ENCODE results near the gene THOC1.

Gene THOC1

GRCh38 chr18:297936-298335 is 30.1 kb upstream of the THOC1 start:
- no peaks in the 10 kb centered on the region for H3K4me1 ChIP-seq (ENCODE audit: control insufficient read depth, insufficient read depth, low read depth, low read length)
- no peak overlapping the region for H2BK120ac ChIP-seq (ENCODE audit: low read depth, low read length)
- 93% methylated on average over 2 of the region's 2 CpGs for WGBS

GRCh38 chr18:295756-296490 is 28.1 kb upstream of the THOC1 start:
- DNase-seq, result no peak
- no peak overlapping the region for H3K23ac ChIP-seq (ENCODE audit: low read length in 2 of 2)
- no peak overlapping the region for H2AFZ ChIP-seq (ENCODE audit: low read depth, low read length)
- H3K36me3 ChIP-seq (ENCODE audit: control insufficient read depth in 1 of 2, insufficient read depth in 2 of 2, low read depth in 1 of 2, low read length in 2 of 2), result no peaks in the 10 kb centered on the region
- no peak overlapping the region for H2BK5ac ChIP-seq (ENCODE audit: low read depth, low read length, poor library complexity, severe bottlenecking)
- H3K18ac ChIP-seq (ENCODE audit: low read depth in 1 of 2, low read length in 2 of 2), result no peak overlapping the region
- no peak overlapping the region for H3K4me2 ChIP-seq (ENCODE audit: low read length, poor library complexity, severe bottlenecking)
- H4K8ac ChIP-seq (ENCODE audit: low read length), result no peak overlapping the region
- peak overlapping the region; percentile 31 for H3K9ac ChIP-seq (ENCODE audit: low read length)
- no peak overlapping the region for H3K14ac ChIP-seq (ENCODE audit: low read length in 2 of 2)
- no peaks in the 10 kb centered on the region for H3K4me1 ChIP-seq (ENCODE audit: control insufficient read depth, insufficient read depth, low read depth, low read length)
- 89% methylated on average over 3 of the region's 3 CpGs for WGBS
- no peak overlapping the region for H2BK15ac ChIP-seq (ENCODE audit: low read depth, poor library complexity, severe bottlenecking)
- no peak overlapping the region for H2AK5ac ChIP-seq (ENCODE audit: low read length, severe bottlenecking)
- no peaks in the 10 kb centered on the region for H3K9me3 ChIP-seq (ENCODE audit: control insufficient read depth, low read length)
- no peak overlapping the region for H4K91ac ChIP-seq (ENCODE audit: low read length)
- H2BK120ac ChIP-seq (ENCODE audit: low read depth, low read length), result no peak overlapping the region
- no peak overlapping the region for H3K4ac ChIP-seq (ENCODE audit: low read depth in 1 of 2, low read length in 2 of 2)
- no peak overlapping the region for H3K4me3 ChIP-seq (ENCODE audit: insufficient read depth in 1 of 2, low read depth in 1 of 2, low read length in 2 of 2)
- H3K27me3 ChIP-seq (ENCODE audit: control insufficient read depth in 1 of 2, insufficient read depth in 1 of 2, low read length in 2 of 2), result no peaks in the 10 kb centered on the region
- no peaks in the 10 kb centered on the region for H3K79me1 ChIP-seq (replicated peaks; ENCODE audit: low read length, poor library complexity, severe bottlenecking)
- no peak overlapping the region for H3K27ac ChIP-seq (ENCODE audit: low read length, poor library complexity, severe bottlenecking)
- H2BK12ac ChIP-seq (ENCODE audit: low read length in 2 of 2), result no peak overlapping the region

More at GRCh38 chr18:297936-298335, 30.1 kb upstream of the THOC1 start:
- Histone ChIP-seq H2AK5ac (ENCODE audit: low read length, severe bottlenecking) (no peak overlapping the region), H2BK15ac (ENCODE audit: low read depth, poor library complexity, severe bottlenecking) (no peak overlapping the region), H3K27ac (ENCODE audit: low read length, poor library complexity, severe bottlenecking) (no peak overlapping the region), H3K4me3 (ENCODE audit: insufficient read depth in 1 of 2, low read depth in 1 of 2, low read length in 2 of 2) (no peak overlapping the region), H3K27me3 (ENCODE audit: control insufficient read depth in 1 of 2, insufficient read depth in 1 of 2, low read length in 2 of 2) (no peaks in the 10 kb centered on the region), H3K23ac (ENCODE audit: low read length in 2 of 2) (no peak overlapping the region), H3K4me2 (ENCODE audit: low read length, poor library complexity, severe bottlenecking) (no peak overlapping the region), H3K4ac (ENCODE audit: low read depth in 1 of 2, low read length in 2 of 2) (no peak overlapping the region), H4K91ac (ENCODE audit: low read length) (no peak overlapping the region), H3K36me3 (ENCODE audit: control insufficient read depth in 1 of 2, insufficient read depth in 2 of 2, low read depth in 1 of 2, low read length in 2 of 2) (no peaks in the 10 kb centered on the region), H2BK5ac (ENCODE audit: low read depth, low read length, poor library complexity, severe bottlenecking) (no peak overlapping the region), H4K8ac (ENCODE audit: low read length) (no peak overlapping the region), H3K9ac (ENCODE audit: low read length) (no peak overlapping the region), H3K14ac (ENCODE audit: low read length in 2 of 2) (no peak overlapping the region), H2BK12ac (ENCODE audit: low read length in 2 of 2) (no peak overlapping the region), H3K18ac (ENCODE audit: low read depth in 1 of 2, low read length in 2 of 2) (no peak overlapping the region), H3K79me1 (replicated peaks; ENCODE audit: low read length, poor library complexity, severe bottlenecking) (no peaks in the 10 kb centered on the region), H3K9me3 (ENCODE audit: control insufficient read depth, low read length) (no peaks in the 10 kb centered on the region), H2AFZ (ENCODE audit: low read depth, low read length) (no peak overlapping the region)
- DNase-seq, result no peak

- no peak overlapping the region for H3K4me2 ChIP-seq (ENCODE audit: low read length, poor library complexity, severe bottlenecking)
- H3K14ac ChIP-seq (ENCODE audit: low read length in 2 of 2), result no peak overlapping the region
- no peaks in the 10 kb centered on the region for H3K79me1 ChIP-seq (replicated peaks; ENCODE audit: low read length, poor library complexity, severe bottlenecking)
- no peak overlapping the region for H3K4ac ChIP-seq (ENCODE audit: low read depth in 1 of 2, low read length in 2 of 2)
- no peak overlapping the region for H2BK5ac ChIP-seq (ENCODE audit: low read depth, low read length, poor library complexity, severe bottlenecking)
- H2BK15ac ChIP-seq (ENCODE audit: low read depth, poor library complexity, severe bottlenecking), result no peak overlapping the region
- 97% methylated on average over 3 of the region's 3 CpGs for WGBS
- H2AFZ ChIP-seq (ENCODE audit: low read depth, low read length), result no peak overlapping the region
- no peaks in the 10 kb centered on the region for H3K36me3 ChIP-seq (ENCODE audit: control insufficient read depth in 1 of 2, insufficient read depth in 2 of 2, low read depth in 1 of 2, low read length in 2 of 2)
- no peak overlapping the region for H3K18ac ChIP-seq (ENCODE audit: low read depth in 1 of 2, low read length in 2 of 2)
- no peaks in the 10 kb centered on the region for H3K27me3 ChIP-seq (ENCODE audit: control insufficient read depth in 1 of 2, insufficient read depth in 1 of 2, low read length in 2 of 2)
- H2BK12ac ChIP-seq (ENCODE audit: low read length in 2 of 2), result no peak overlapping the region
- DNase-seq, result no peak
- H4K91ac ChIP-seq (ENCODE audit: low read length), result no peak overlapping the region
- no peaks in the 10 kb centered on the region for H3K9me3 ChIP-seq (ENCODE audit: control insufficient read depth, low read length)
- no peak overlapping the region for H3K9ac ChIP-seq (ENCODE audit: low read length)
- no peak overlapping the region for H3K23ac ChIP-seq (ENCODE audit: low read length in 2 of 2)
- no peak overlapping the region for H3K27ac ChIP-seq (ENCODE audit: low read length, poor library complexity, severe bottlenecking)
- H2BK120ac ChIP-seq (ENCODE audit: low read depth, low read length), result no peak overlapping the region
- H3K4me1 ChIP-seq (ENCODE audit: control insufficient read depth, insufficient read depth, low read depth, low read length), result no peaks in the 10 kb centered on the region
- H2AK5ac ChIP-seq (ENCODE audit: low read length, severe bottlenecking), result no peak overlapping the region
- H4K8ac ChIP-seq (ENCODE audit: low read length), result no peak overlapping the region
- H3K4me3 ChIP-seq (ENCODE audit: insufficient read depth in 1 of 2, low read depth in 1 of 2, low read length in 2 of 2), result no peak overlapping the region
These were observed 26.7 kb upstream of the THOC1 start for GRCh38 chr18:294566-294965.

GRCh38 chr18:293536-293935 is 25.7 kb upstream of the THOC1 start:
- H3K4me2 ChIP-seq (ENCODE audit: low read length, poor library complexity, severe bottlenecking), result no peak overlapping the region
- H2BK15ac ChIP-seq (ENCODE audit: low read depth, poor library complexity, severe bottlenecking), result no peak overlapping the region
- H3K4ac ChIP-seq (ENCODE audit: low read depth in 1 of 2, low read length in 2 of 2), result no peak overlapping the region
- no peak overlapping the region for H2AFZ ChIP-seq (ENCODE audit: low read depth, low read length)
- H2BK5ac ChIP-seq (ENCODE audit: low read depth, low read length, poor library complexity, severe bottlenecking), result no peak overlapping the region
- no peak overlapping the region for H2BK12ac ChIP-seq (ENCODE audit: low read length in 2 of 2)
- H3K9me3 ChIP-seq (ENCODE audit: control insufficient read depth, low read length), result no peaks in the 10 kb centered on the region
- no peaks in the 10 kb centered on the region for H3K4me1 ChIP-seq (ENCODE audit: control insufficient read depth, insufficient read depth, low read depth, low read length)
- H4K8ac ChIP-seq (ENCODE audit: low read length), result no peak overlapping the region
- no peak overlapping the region for H2BK120ac ChIP-seq (ENCODE audit: low read depth, low read length)
- no peak overlapping the region for H3K18ac ChIP-seq (ENCODE audit: low read depth in 1 of 2, low read length in 2 of 2)
- H3K36me3 ChIP-seq (ENCODE audit: control insufficient read depth in 1 of 2, insufficient read depth in 2 of 2, low read depth in 1 of 2, low read length in 2 of 2), result no peaks in the 10 kb centered on the region
- H3K23ac ChIP-seq (ENCODE audit: low read length in 2 of 2), result no peak overlapping the region
- no peak overlapping the region for H3K9ac ChIP-seq (ENCODE audit: low read length)
- no peak overlapping the region for H3K4me3 ChIP-seq (ENCODE audit: insufficient read depth in 1 of 2, low read depth in 1 of 2, low read length in 2 of 2)
- no CpG with 5 or more reads among the region's 4 CpGs for WGBS
- no peak overlapping the region for H3K27ac ChIP-seq (ENCODE audit: low read length, poor library complexity, severe bottlenecking)
- H2AK5ac ChIP-seq (ENCODE audit: low read length, severe bottlenecking), result no peak overlapping the region
- DNase-seq, result peak; percentile 10
- no peak overlapping the region for H4K91ac ChIP-seq (ENCODE audit: low read length)
- no peaks in the 10 kb centered on the region for H3K79me1 ChIP-seq (replicated peaks; ENCODE audit: low read length, poor library complexity, severe bottlenecking)
- H3K27me3 ChIP-seq (ENCODE audit: control insufficient read depth in 1 of 2, insufficient read depth in 1 of 2, low read length in 2 of 2), result no peaks in the 10 kb centered on the region
- no peak overlapping the region for H3K14ac ChIP-seq (ENCODE audit: low read length in 2 of 2)
